ENCODE results near the gene SNRNP70. TPM values are rescaled to one million over a fixed set of nuclear protein-coding genes. Genes with fewer than 3 reads are reported as not detected.
"Not testable (repeated sequence)": the region's sequence is repeated elsewhere in the genome, so short reads cannot be mapped to it uniquely, and the experiment has no call there.

Gene SNRNP70
- total RNA-seq, 1 donor from 2014 or later: 296 TPM

DNA sequence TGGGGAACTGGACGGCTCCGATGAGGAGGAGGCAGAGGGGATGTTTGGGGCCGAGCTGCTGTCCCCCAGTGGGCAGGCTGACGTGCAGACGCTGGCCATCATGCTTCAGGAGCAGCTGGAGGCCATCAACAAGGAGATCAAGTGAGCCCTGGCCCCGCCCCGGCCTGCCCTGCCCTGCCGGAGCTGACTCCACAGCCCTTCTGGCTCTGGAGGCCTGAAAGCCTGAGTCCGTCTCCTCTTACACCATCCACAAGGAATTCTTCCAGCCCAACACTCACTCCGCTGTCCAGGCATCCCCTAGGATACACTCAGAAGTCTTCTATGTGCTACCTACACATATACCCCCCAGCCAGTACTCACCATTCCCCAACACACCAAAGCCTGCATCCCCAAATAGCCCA, 51.5 kb downstream of the SNRNP70 start:
- TF ChIP-seq CTCF (conservative IDR thresholded peaks at IDR 0.05): no peak
- DNase-seq (ENCODE audit: extremely low spot score, unreplicated experiment): no peak
- no peak overlapping the region for H3K4me3 Mint-ChIP-seq
- peaks cover 11% of the 10 kb centered on the region for H3K36me3 Mint-ChIP-seq
- no peaks in the 10 kb centered on the region for H3K4me1 Mint-ChIP-seq (ENCODE audit: unreplicated experiment)
- H3K27me3 Mint-ChIP-seq: no peaks in the 10 kb centered on the region
- H3K27ac Mint-ChIP-seq: peak overlapping the region; percentile 27
- H3K9me3 Mint-ChIP-seq: peaks cover 4% of the 10 kb centered on the region

DNA sequence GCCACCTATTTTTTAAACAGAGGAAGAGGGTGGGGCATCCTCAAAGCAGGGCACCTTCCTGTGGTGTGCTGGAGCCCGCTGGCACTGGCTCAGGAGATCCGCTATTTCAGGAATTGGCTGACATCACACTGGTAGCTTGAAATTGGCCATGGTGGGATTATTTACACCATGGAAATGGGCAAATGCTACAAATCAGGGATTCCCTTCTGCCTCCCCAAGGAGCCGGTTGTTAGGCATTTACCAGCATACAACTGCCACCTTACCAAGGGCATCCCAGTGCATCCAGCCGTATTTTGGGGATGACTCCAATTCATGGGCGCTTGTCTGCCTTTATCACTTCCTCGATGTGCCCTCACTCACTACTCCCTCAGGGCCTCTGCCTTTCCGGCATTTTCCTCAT, 55.7 kb downstream of the SNRNP70 start:
- Mint-ChIP-seq H3K27ac (no peak overlapping the region), H3K36me3 (peaks cover 16% of the 10 kb centered on the region), H3K9me3 (peaks cover 4% of the 10 kb centered on the region), H3K4me3 (no peak overlapping the region), H3K27me3 (peaks cover 3% of the 10 kb centered on the region), H3K4me1 (ENCODE audit: unreplicated experiment) (peaks cover 21% of the 10 kb centered on the region)
- TF ChIP-seq CTCF (conservative IDR thresholded peaks at IDR 0.05): no peak
- DNase-seq (ENCODE audit: extremely low spot score, unreplicated experiment): no peak

GRCh38 chr19:49141352-49141751, 56.1 kb downstream of the SNRNP70 start:
- Mint-ChIP-seq H3K36me3 (peaks cover 16% of the 10 kb centered on the region), H3K27me3 (peaks cover 3% of the 10 kb centered on the region), H3K4me3 (peak overlapping the region; percentile 21), H3K27ac (no peak overlapping the region), H3K9me3 (peaks cover 4% of the 10 kb centered on the region), H3K4me1 (ENCODE audit: unreplicated experiment) (peaks cover 25% of the 10 kb centered on the region)
- DNase-seq (ENCODE audit: extremely low spot score, unreplicated experiment): no peak
- TF ChIP-seq CTCF (conservative IDR thresholded peaks at IDR 0.05): no peak

DNA sequence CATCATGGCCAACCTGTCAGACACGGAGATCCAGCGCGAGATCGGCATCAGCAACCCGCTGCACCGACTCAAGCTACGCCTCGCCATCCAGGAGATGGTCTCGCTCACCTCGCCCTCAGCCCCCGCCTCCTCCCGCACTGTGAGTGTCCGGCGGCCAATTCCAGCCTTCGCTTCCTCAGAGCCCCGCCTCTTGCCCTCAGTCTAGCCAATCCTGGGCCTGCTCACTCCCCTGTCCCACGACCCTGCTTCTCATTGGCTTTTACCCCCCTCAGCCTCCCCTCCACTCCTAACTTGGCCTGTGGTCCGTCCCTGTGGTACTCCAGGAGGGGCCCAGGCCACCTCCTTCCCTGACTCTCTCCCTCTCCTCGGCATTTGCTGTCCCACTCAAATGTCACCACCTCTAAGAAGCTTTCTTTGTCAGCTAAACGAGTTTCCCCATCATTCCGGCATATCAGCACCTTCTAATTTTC, 57.6 kb downstream of the SNRNP70 start:
- H3K27ac Mint-ChIP-seq: peak overlapping the region; percentile 81
- H3K4me1 Mint-ChIP-seq (ENCODE audit: unreplicated experiment): peaks cover 26% of the 10 kb centered on the region
- TF ChIP-seq CTCF (conservative IDR thresholded peaks at IDR 0.05): no peak
- H3K9me3 Mint-ChIP-seq: no peaks in the 10 kb centered on the region
- peaks cover 3% of the 10 kb centered on the region for H3K27me3 Mint-ChIP-seq
- H3K36me3 Mint-ChIP-seq: peaks cover 6% of the 10 kb centered on the region
- DNase-seq (ENCODE audit: extremely low spot score, unreplicated experiment): peak; percentile 92
- peak overlapping the region; percentile 98 for H3K4me3 Mint-ChIP-seq

DNA sequence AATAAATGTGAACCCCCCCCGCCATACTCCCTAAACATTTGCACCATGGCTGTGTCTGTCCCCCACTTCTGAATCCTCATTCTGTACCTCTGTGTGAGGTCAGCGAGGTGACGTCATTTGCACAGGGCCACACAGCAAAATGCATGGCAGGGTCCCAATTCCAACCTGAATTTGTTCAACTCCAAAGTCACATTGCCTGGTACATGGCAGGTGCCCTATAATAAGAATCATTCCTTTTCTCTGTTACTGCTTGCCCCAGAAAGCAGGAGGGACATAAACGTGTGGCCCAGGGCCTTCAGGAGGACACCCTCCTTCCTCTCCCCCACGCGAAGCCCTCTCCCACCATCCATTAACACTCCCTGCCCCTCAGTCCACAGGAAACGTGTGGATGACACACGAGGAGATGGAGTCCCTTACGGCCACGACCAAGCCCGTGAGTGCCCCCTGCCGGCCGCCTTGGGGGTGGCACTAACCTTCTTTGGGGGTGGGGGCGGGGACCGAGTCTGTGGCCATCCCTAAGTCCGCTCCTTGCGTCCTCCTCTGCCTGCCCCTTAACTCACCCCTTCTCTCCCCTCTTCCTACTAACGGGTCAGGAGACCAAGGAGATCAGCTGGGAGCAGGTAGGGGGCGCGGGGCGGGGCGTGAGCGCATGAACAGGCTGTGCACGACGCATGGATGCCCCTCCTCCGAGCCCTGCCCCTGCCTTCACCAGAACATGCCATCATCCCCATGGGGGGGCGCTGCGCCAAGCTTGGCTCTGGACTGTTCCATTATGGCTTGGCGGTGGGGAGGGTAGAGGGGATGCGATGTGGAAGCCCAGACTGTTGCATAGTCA, 60.5 kb downstream of the SNRNP70 start:
- Mint-ChIP-seq H3K4me3 (peak overlapping the region; percentile 84), H3K27ac (peak overlapping the region; percentile 80), H3K27me3 (peaks cover 3% of the 10 kb centered on the region), H3K9me3 (no peaks in the 10 kb centered on the region), H3K36me3 (peaks cover 5% of the 10 kb centered on the region), H3K4me1 (ENCODE audit: unreplicated experiment) (peaks cover 29% of the 10 kb centered on the region)
- peak; percentile 87 for DNase-seq (ENCODE audit: extremely low spot score, unreplicated experiment)
- TF ChIP-seq CTCF (conservative IDR thresholded peaks at IDR 0.05): peak; percentile 99

DNA sequence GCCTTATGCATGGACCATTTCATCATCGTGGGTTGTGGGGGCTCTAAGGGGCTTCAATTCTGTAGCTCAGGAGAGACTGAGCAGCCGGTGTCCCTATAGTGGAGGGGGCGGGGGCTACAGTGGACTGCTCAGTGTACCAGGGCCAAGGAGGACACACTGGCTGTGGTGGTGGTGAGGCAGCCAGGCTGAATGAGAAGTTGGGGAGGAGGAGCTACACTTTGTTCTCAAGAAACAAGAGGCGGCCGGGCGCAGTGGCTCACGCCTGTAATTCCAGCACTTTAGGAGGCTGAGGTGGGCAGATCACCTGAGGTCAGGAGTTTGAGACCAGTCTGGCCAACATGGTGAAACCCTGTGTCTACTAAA, 61.1 kb downstream of the SNRNP70 start:
- peak overlapping the region; percentile 80 for H3K27ac Mint-ChIP-seq
- not testable (repeated sequence) for H3K36me3 Mint-ChIP-seq; DNase-seq (ENCODE audit: extremely low spot score, unreplicated experiment); H3K27me3 Mint-ChIP-seq; H3K9me3 Mint-ChIP-seq
- H3K4me1 Mint-ChIP-seq (ENCODE audit: unreplicated experiment): peaks cover 30% of the 10 kb centered on the region
- peak overlapping the region; percentile 84 for H3K4me3 Mint-ChIP-seq
